T-cell (primary cell): ENCODE data around the gene CDH6. TPM values are rescaled to one million over a fixed set of nuclear protein-coding genes. Genes with fewer than 3 reads are reported as not detected.

Experiments
- ATAC-seq, 4 experiments: fragments of 200-7000 bp in 3 of 4; fragments of 150-1000 bp in 1 of 4; cut with Tn5 transposase; replicated peaks in 1 of 4; 1 replicate in 3 of 4; 2 replicates in 1 of 4; pipeline ENCODE4 v1.10.0; 2021; ENCODE audit warnings: moderate library complexity in 3 of 4, mild to moderate bottlenecking in 2 of 4, moderate number of reproducible peaks in 1 of 4
- CTCF ChIA-PET, 2 donors: fragments of 300-600 bp; sonication (Branson Sonifier 250); formaldehyde crosslinking; loops; one replicate each; lab custom pipeline; 2022; ENCODE audit warnings: antibody characterized with exemption in 2 of 2; lab: Charles Lee
- POLR2A ChIA-PET, 2 donors: fragments of 300-600 bp; sonication (Branson Sonifier 250); formaldehyde crosslinking; loops; one replicate each; lab custom pipeline; 2022; ENCODE audit warnings: antibody characterized with exemption in 2 of 2; lab: Charles Lee
- DNase-seq, 35 experiments: peaks; one replicate each; pipeline versions ENCODE4 v3.0.0 to v3.0.0-alpha.2; 2013 to 2023
- H3K27ac ChIP-seq: one replicate; pipeline ENCODE4 v1.5.1; 2013; ENCODE audit warnings: low read length
- H3K27me3 ChIP-seq, 2 experiments: replicated peaks in 1 of 2; 1 replicate in 1 of 2; 2 replicates in 1 of 2; pipeline versions ENCODE4 v1.6.1 to v1.7.0; 2013; ENCODE audit warnings: low read length in 1 of 2, mixed read lengths in 1 of 2; ENCODE audit not compliant: control insufficient read depth in 2 of 2, insufficient read depth in 2 of 2; ENCODE audit errors: extremely low read depth in 1 of 2
- H3K36me3 ChIP-seq, 2 donors: 1 replicate in 1 of 2; 2 replicates in 1 of 2; pipeline versions ENCODE4 v1.6.1 to v1.7.0; 2013; ENCODE audit warnings: low read length in 1 of 2; ENCODE audit not compliant: control insufficient read depth in 2 of 2, insufficient read depth in 1 of 2; ENCODE audit errors: extremely low read depth in 1 of 2
- H3K4me1 ChIP-seq, 2 experiments: 1 replicate in 1 of 2; 2 replicates in 1 of 2; pipeline versions ENCODE4 v1.6.1 to v1.7.0; 2013; ENCODE audit warnings: low read length in 2 of 2, mixed read lengths in 1 of 2; ENCODE audit not compliant: insufficient read depth in 2 of 2, control insufficient read depth in 1 of 2; ENCODE audit errors: extremely low read depth in 1 of 2
- H3K4me3 ChIP-seq, 2 donors: 1 replicate in 1 of 2; 2 replicates in 1 of 2; pipeline versions ENCODE4 v1.5.1 to v1.7.0; 2013; ENCODE audit warnings: mild to moderate bottlenecking in 2 of 2, low read length in 1 of 2, moderate library complexity in 1 of 2; ENCODE audit not compliant: control insufficient read depth in 1 of 2; ENCODE audit errors: extremely low read depth in 1 of 2
- H3K9me3 ChIP-seq: 2 replicates; pipeline ENCODE4 v1.7.0; 2013
- H3K27ac Mint-ChIP-seq, 2 donors: one replicate each; pipeline ENCODE4 v1.8.0; 2020 to 2021; ENCODE audit warnings: mild to moderate bottlenecking in 2 of 2, mixed read lengths in 2 of 2
- H3K27me3 Mint-ChIP-seq, 2 donors: one replicate each; pipeline ENCODE4 v1.8.0; 2021 to 2022; ENCODE audit warnings: mixed read lengths in 2 of 2
- H3K36me3 Mint-ChIP-seq: one replicate; pipeline ENCODE4 v1.8.0; 2021; ENCODE audit warnings: mixed read lengths
- H3K4me1 Mint-ChIP-seq, 3 donors: one replicate each; pipeline ENCODE4 v1.8.0; 2020 to 2022; ENCODE audit warnings: mixed read lengths in 3 of 3, mild to moderate bottlenecking in 1 of 3
- H3K4me3 Mint-ChIP-seq, 3 donors: one replicate each; pipeline ENCODE4 v1.8.0; 2020 to 2022; ENCODE audit warnings: mild to moderate bottlenecking in 3 of 3, mixed read lengths in 3 of 3, moderate library complexity in 3 of 3
- H3K9me3 Mint-ChIP-seq, 3 donors: one replicate each; pipeline ENCODE4 v1.8.0; 2020 to 2022; ENCODE audit warnings: mixed read lengths in 3 of 3
- WGBS: methylation state at CpG from one replicate; pipeline ENCODE4 v1.1.5; 2013; ENCODE audit warnings: missing lambda C conversion rate; ENCODE audit not compliant: insufficient coverage; 5-methylcytosine and 5-hydroxymethylcytosine counted together
- total RNA-seq, 35 experiments: library from RNA in 6 of 35; stranded (reverse) in 6 of 35; fragments of 120-200 nt in 1 of 35; gene quantifications; one replicate each; pipeline versions ENCODE4 v1.2.1 to v1.2.4 and lab custom pipeline; 2013 to 2026

Gene CDH6
- total RNA-seq, 5 donors from 2014 or later (not counting 1 experiment from before 2014, with no cell fraction given): 0.15 TPM; not detected in 4

DNA sequence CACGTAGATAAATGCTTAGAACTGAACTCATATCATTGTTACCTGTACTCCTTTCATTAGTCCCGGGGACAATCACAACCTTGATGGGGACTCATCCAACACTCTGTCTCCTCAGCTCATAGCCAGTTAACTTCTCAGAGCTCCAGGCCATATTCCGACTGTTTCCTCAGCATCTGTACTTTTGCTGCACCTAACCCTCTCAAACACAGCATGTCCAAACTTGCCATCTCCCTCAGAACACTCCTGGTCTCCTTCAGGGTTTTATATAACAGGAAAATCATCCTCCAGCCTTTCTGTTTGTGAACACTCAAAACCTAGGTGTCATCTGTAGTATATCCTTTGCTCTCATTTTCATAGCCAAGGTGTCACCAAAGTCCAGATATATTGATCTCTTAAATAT, 150.5 kb downstream of the CDH6 start:
- peaks cover 0 to 5% (median 0%) of the 10 kb centered on the region in 3 donors for H3K9me3 Mint-ChIP-seq
- no peak overlapping the region for H3K27ac Mint-ChIP-seq
- Histone ChIP-seq H3K27ac (no peak overlapping the region), H3K9me3 (no peaks in the 10 kb centered on the region), H3K4me1 (no peaks in the 10 kb centered on the region), H3K27me3 (peaks cover 0 to 4% of the 10 kb centered on the region in 2 experiments), H3K36me3 (no peaks in the 10 kb centered on the region), H3K4me3 (no peak overlapping the region)
- DNase-seq (no peak), ATAC-seq (no peak)
- 65% methylated on average over 3 of the region's 3 CpGs for WGBS
- H3K27me3 Mint-ChIP-seq: peaks cover 0 to 6% of the 10 kb centered on the region in 2 donors
- no peak overlapping the region for H3K4me3 Mint-ChIP-seq
- ChIA-PET POLR2A (no interaction called here), CTCF (no interaction called here)
- H3K4me1 Mint-ChIP-seq: no peaks in the 10 kb centered on the region
- H3K36me3 Mint-ChIP-seq: no peaks in the 10 kb centered on the region

DNA sequence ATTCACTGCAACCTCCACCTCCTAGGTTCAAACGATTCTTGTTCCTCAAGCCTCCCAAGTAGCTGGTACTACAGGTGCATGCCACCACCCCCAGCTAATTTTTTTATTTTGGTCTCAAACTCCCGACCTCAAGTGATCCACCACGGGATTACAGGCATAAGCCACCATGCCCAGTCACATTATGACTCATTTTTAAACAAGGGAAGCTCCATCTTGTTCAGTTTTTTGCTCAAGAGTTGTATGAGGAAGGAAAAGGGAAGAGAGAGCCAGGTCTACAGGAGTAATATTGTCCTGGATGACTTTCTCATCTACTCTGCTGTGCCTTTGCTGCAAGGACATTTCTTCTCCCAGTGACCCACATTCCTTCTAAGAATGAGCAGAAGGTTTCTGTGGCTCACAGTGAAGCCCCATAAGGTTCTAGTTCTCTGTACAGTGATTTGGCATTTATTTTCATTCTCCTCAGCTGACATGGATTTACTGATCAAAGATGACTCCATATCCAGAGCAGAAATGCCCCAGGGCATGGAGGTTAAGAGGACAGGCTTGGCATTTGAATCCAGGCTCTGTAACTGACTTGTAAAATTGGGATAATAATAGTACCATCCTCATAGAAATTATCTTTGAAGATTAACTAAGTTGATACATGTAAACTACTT, 153.5 kb downstream of the CDH6 start:
- no peaks in the 10 kb centered on the region for H3K36me3 Mint-ChIP-seq
- no peak overlapping the region for H3K27ac Mint-ChIP-seq
- 33% methylated on average over 1 of the region's 3 CpGs for WGBS
- POLR2A ChIA-PET: no interaction called here
- ATAC-seq (no peak), DNase-seq (no peak)
- Histone ChIP-seq H3K27ac (no peak overlapping the region), H3K4me3 (no peak overlapping the region), H3K9me3 (no peaks in the 10 kb centered on the region), H3K36me3 (no peaks in the 10 kb centered on the region), H3K4me1 (no peaks in the 10 kb centered on the region), H3K27me3 (no peaks in the 10 kb centered on the region)
- H3K4me1 Mint-ChIP-seq: no peaks in the 10 kb centered on the region
- no peak overlapping the region for H3K4me3 Mint-ChIP-seq
- peaks cover 0 to 6% (median 0%) of the 10 kb centered on the region in 3 donors for H3K9me3 Mint-ChIP-seq
- H3K27me3 Mint-ChIP-seq: peaks cover 7 to 10% of the 10 kb centered on the region in 2 donors
- CTCF ChIA-PET: no interaction called here

- H3K4me3 Mint-ChIP-seq: no peak overlapping the region
- H3K36me3 Mint-ChIP-seq: no peaks in the 10 kb centered on the region
- Histone ChIP-seq H3K9me3 (no peaks in the 10 kb centered on the region), H3K4me1 (no peaks in the 10 kb centered on the region), H3K36me3 (no peaks in the 10 kb centered on the region), H3K4me3 (no peak overlapping the region), H3K27ac (no peak overlapping the region), H3K27me3 (no peaks in the 10 kb centered on the region)
- H3K9me3 Mint-ChIP-seq: peaks cover 0 to 7% (median 0%) of the 10 kb centered on the region in 3 donors
- POLR2A ChIA-PET: no interaction called here
- DNase-seq (no peak), ATAC-seq (no peak)
- CTCF ChIA-PET: no interaction called here
- peaks cover 8 to 15% of the 10 kb centered on the region in 2 donors for H3K27me3 Mint-ChIP-seq
- H3K27ac Mint-ChIP-seq: no peak overlapping the region
- H3K4me1 Mint-ChIP-seq: no peaks in the 10 kb centered on the region
These were observed 154.0 kb downstream of the CDH6 start for GRCh38 chr5:31347552-31347905.

DNA sequence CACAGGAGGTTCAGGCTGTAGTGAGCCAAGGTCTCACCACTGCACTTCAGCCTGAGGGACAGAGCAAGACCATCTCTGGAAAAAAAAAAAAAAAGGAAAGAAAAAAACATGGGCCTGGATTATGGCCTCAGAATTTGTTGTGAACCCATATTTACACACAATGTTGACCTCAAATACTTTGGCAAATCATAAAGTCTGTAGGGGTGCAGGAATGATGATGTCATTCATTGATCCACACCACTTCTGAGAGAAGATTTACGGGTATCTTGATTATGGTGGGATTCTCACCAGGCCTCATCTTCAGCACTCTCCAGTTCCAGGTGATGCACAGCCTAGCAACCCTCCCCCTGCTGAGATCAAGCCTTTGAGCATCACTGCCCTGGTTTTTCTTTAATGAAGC, 156.9 kb downstream of the CDH6 start:
- POLR2A ChIA-PET: no interaction called here
- Histone ChIP-seq H3K27ac (no peak overlapping the region), H3K4me3 (no peak overlapping the region), H3K36me3 (no peaks in the 10 kb centered on the region), H3K4me1 (no peaks in the 10 kb centered on the region), H3K9me3 (no peaks in the 10 kb centered on the region), H3K27me3 (no peaks in the 10 kb centered on the region)
- ATAC-seq: no peak
- no peaks in the 10 kb centered on the region for H3K36me3 Mint-ChIP-seq
- H3K27ac Mint-ChIP-seq: no peak overlapping the region
- H3K9me3 Mint-ChIP-seq: peaks cover 0 to 8% (median 0%) of the 10 kb centered on the region in 3 donors
- peaks cover 8 to 22% of the 10 kb centered on the region in 2 donors for H3K27me3 Mint-ChIP-seq
- DNase-seq: no peak
- whole genome bisulfite sequencing: no CpG with 5 or more reads among the region's 1 CpG
- CTCF ChIA-PET: no interaction called here
- H3K4me1 Mint-ChIP-seq: no peaks in the 10 kb centered on the region
- H3K4me3 Mint-ChIP-seq: no peak overlapping the region

DNA sequence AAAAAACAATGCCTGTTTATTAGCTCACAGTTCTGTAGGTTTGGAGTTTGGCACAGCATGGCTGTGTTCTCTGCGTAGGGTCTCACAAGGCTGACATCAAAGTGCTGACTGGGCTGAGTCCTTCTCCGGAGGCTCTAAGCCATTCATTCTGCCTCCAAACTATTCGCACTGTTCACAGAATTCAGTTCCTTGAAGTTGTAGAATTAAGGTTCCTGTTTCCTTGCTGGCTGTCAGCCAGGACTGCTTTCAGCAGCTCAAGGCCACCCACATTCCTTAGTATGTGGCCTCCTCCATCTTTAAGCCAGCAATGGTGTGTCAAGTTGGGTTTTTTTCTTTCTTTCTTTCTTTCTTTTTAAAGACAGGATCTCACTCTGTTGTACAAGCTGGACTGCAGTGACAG, 161.9 kb downstream of the CDH6 start:
- Mint-ChIP-seq H3K9me3 (peaks cover 4 to 21% (median 8%) of the 10 kb centered on the region in 3 donors), H3K36me3 (no peaks in the 10 kb centered on the region), H3K4me1 (no peaks in the 10 kb centered on the region), H3K27me3 (peaks cover 4 to 20% of the 10 kb centered on the region in 2 donors), H3K4me3 (no peak overlapping the region), H3K27ac (no peak overlapping the region)
- Histone ChIP-seq H3K4me3 (no peak overlapping the region), H3K27ac (no peak overlapping the region), H3K4me1 (no peaks in the 10 kb centered on the region), H3K27me3 (no peaks in the 10 kb centered on the region), H3K9me3 (no peaks in the 10 kb centered on the region), H3K36me3 (no peaks in the 10 kb centered on the region)
- ATAC-seq (no peak), DNase-seq (no peak)
- WGBS: no CpG with 5 or more reads among the region's 3 CpGs
- POLR2A ChIA-PET: no interaction called here
- CTCF ChIA-PET: no interaction called here

- ATAC-seq (no peak), DNase-seq (no peak)
- Mint-ChIP-seq H3K4me3 (no peak overlapping the region), H3K4me1 (no peaks in the 10 kb centered on the region), H3K9me3 (peaks cover 4 to 20% (median 8%) of the 10 kb centered on the region in 3 donors), H3K27me3 (peaks cover 2 to 15% of the 10 kb centered on the region in 2 donors), H3K27ac (no peak overlapping the region), H3K36me3 (no peaks in the 10 kb centered on the region)
- WGBS: 76% methylated on average over 8 of the region's 11 CpGs
- Histone ChIP-seq H3K36me3 (no peaks in the 10 kb centered on the region), H3K27me3 (no peaks in the 10 kb centered on the region), H3K27ac (no peak overlapping the region), H3K4me1 (no peaks in the 10 kb centered on the region), H3K4me3 (no peak overlapping the region), H3K9me3 (no peaks in the 10 kb centered on the region)
- POLR2A ChIA-PET: no interaction called here
- CTCF ChIA-PET: no interaction called here
These were observed 163.6 kb downstream of the CDH6 start for GRCh38 chr5:31357038-31357437.

DNA sequence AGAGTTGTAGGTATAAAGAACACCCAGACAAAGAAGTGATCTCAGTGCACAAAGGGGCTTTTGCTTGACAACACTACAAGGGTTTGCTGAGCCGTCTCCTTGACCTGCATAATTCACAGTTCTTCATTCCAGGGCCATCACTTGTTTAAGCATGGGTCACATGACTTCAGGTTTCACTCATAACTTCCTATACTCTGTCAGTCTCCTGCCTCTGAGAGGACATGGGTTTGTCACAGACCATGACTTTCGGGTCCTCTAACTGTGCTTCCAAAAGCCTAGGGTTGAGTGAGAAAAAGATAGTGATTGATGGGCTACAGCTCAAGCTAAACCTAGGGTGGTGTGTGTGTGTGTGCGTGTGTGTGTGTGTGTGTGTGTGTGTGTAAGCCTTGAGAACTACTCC, 166.4 kb downstream of the CDH6 start:
- H3K9me3 ChIP-seq: no peaks in the 10 kb centered on the region
- CTCF ChIA-PET: no interaction called here
- POLR2A ChIA-PET: no interaction called here
- Mint-ChIP-seq H3K36me3 (no peaks in the 10 kb centered on the region), H3K27me3 (peaks cover 0 to 9% of the 10 kb centered on the region in 2 donors), H3K4me3 (no peak overlapping the region), H3K9me3 (peaks cover 4 to 22% (median 18%) of the 10 kb centered on the region in 3 donors), H3K4me1 (no peaks in the 10 kb centered on the region), H3K27ac (no peak overlapping the region)
- H3K27me3 ChIP-seq: no peaks in the 10 kb centered on the region
- no peaks in the 10 kb centered on the region for H3K4me1 ChIP-seq
- WGBS: 60% methylated on average over 1 of the region's 3 CpGs
- H3K4me3 ChIP-seq: no peak overlapping the region
- H3K27ac ChIP-seq: no peak overlapping the region
- no peaks in the 10 kb centered on the region for H3K36me3 ChIP-seq
- DNase-seq (no peak), ATAC-seq (no peak)
